A549 (cell line): ENCODE measurements around the gene DNAJC3.

Experiments used
- BHLHE40 ChIP-seq: IDR thresholded peaks from 2 replicates; pipeline ENCODE4 v1.6.1; 2012; ENCODE audit warnings: low read depth, low read length, inconsistent platforms
- CBX8 ChIP-seq: fragments of 200-600 bp; sonication (generic); IDR thresholded peaks from 2 replicates; pipeline ENCODE4 v1.6.1; 2016
- CEBPB ChIP-seq, 2 experiments: fragments of >200 bp in 1 of 2; sonication (Bioruptor Twin) in 1 of 2; formaldehyde crosslinking in 1 of 2; IDR thresholded peaks; 2 replicates each; pipeline ENCODE4 v1.6.1; 2012 to 2016
- CHD2 ChIP-seq: fragments of 150-350 bp; IDR thresholded peaks from 2 replicates; pipeline ENCODE4 v1.6.1; 2014; ENCODE audit warnings: low read length; ENCODE audit not compliant: partially characterized antibody
- CTCF ChIP-seq: fragments of >200 bp; sonication (Bioruptor Twin); formaldehyde crosslinking; IDR thresholded peaks from 3 replicates; pipeline ENCODE4 v1.5.1; 2016
- HDAC2 ChIP-seq: fragments of 200-600 bp; sonication (generic); IDR thresholded peaks from 2 replicates; pipeline ENCODE4 v1.6.1; 2016
- HES2 ChIP-seq: fragments of >200 bp; sonication (Bioruptor Twin); formaldehyde crosslinking; IDR thresholded peaks from 2 replicates; pipeline ENCODE4 v1.6.1; 2016
- JUNB ChIP-seq: fragments of >200 bp; sonication (Bioruptor Twin); formaldehyde crosslinking; IDR thresholded peaks from 2 replicates; pipeline ENCODE4 v1.6.1; 2016
- KDM1A ChIP-seq: fragments of 200-600 bp; sonication (generic); IDR thresholded peaks from 2 replicates; pipeline ENCODE4 v1.6.1; 2016; ENCODE audit warnings: low read depth, mild to moderate bottlenecking
- MAX ChIP-seq: IDR thresholded peaks from 2 replicates; pipeline ENCODE4 v1.6.1; 2012
- POLR2A ChIP-seq: IDR thresholded peaks from 2 replicates; pipeline ENCODE4 v1.6.1; 2012; ENCODE audit warnings: mild to moderate bottlenecking, low read length
- SMC3 ChIP-seq: fragments of >200 bp; sonication (Bioruptor Twin); formaldehyde crosslinking; IDR thresholded peaks from 3 replicates; pipeline ENCODE4 v1.6.1; 2018; ENCODE audit warnings: inconsistent platforms

- no peak for TF ChIP-seq HDAC2
- no peak for TF ChIP-seq CTCF
- TF ChIP-seq CHD2 = no peak
- TF ChIP-seq POLR2A = no peak
- TF ChIP-seq KDM1A = no peak
- no peak for TF ChIP-seq MAX
- no peak for TF ChIP-seq JUNB
- TF ChIP-seq CBX8 = no peak
- TF ChIP-seq CEBPB (IDR thresholded peaks at IDR 0.05) = no peak
- no peak for TF ChIP-seq HES2
- TF ChIP-seq SMC3 = no peak
- no peak for TF ChIP-seq BHLHE40
Measured at GRCh38 chr13:95647321-95647720, 29.6 kb upstream of the DNAJC3 start.
